K562 treated with DMSO at 1 percent for 48 hours (cell line): ENCODE data around the gene MFGE8. TPM values are rescaled to one million over a fixed set of nuclear protein-coding genes. Genes with fewer than 3 reads are reported as not detected.

Experiments used
- total RNA-seq: library from RNA; unstranded; fragments of 300-600 nt; gene quantifications from 2 replicates; pipeline ENCODE4 v1.2.3, GENCODE V29; 2022; ENCODE audit warnings: low replicate concordance; ENCODE audit errors: extremely low read depth

MFGE8 gene, protein sequence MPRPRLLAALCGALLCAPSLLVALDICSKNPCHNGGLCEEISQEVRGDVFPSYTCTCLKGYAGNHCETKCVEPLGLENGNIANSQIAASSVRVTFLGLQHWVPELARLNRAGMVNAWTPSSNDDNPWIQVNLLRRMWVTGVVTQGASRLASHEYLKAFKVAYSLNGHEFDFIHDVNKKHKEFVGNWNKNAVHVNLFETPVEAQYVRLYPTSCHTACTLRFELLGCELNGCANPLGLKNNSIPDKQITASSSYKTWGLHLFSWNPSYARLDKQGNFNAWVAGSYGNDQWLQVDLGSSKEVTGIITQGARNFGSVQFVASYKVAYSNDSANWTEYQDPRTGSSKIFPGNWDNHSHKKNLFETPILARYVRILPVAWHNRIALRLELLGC
- not detected in 2 replicates for total RNA-seq

DNA sequence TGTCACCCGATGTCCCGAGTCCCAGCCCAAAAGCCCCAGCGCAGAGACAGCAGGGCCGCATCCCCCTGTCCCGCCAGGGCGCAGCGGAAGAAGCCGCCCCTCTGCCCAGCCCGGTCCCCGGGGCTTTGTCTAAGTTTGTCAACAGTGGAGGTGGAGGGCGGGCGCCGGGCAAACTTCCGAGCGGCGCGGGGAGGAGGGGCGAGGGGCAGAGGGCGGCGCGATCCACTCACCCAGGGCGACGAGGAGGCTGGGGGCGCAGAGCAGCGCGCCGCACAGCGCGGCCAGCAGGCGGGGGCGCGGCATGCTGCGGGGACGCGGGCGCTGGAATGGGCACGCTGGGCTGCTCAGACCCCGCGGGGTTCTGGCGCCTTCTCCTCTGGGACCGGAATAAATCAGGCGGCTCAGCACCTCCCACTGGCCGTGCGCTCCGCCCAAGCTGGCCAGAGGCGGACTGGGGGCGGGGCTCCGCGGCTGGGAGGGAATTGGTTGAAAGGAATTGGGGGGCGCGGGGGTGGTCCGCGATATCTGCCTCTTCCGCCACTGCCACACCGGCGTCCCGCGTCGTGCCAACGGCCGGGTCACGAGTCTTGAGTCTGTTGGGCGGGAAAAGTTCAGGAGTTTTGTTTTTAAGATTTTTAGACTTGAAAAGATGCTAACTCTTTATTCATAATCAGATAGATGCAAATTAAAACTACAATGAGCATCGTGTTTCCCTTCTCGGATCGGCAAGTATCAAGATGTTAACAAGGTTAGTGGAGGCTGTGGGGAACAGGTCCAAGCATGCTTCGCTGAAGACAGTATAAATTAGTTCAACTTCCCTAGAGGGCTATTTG is at the start of gene MFGE8:
Gene MFGE8 (minus strand): TSS at position 363 of the 833 bp plus-strand sequence. CDS start 60 bp downstream, at position 303.

DNA sequence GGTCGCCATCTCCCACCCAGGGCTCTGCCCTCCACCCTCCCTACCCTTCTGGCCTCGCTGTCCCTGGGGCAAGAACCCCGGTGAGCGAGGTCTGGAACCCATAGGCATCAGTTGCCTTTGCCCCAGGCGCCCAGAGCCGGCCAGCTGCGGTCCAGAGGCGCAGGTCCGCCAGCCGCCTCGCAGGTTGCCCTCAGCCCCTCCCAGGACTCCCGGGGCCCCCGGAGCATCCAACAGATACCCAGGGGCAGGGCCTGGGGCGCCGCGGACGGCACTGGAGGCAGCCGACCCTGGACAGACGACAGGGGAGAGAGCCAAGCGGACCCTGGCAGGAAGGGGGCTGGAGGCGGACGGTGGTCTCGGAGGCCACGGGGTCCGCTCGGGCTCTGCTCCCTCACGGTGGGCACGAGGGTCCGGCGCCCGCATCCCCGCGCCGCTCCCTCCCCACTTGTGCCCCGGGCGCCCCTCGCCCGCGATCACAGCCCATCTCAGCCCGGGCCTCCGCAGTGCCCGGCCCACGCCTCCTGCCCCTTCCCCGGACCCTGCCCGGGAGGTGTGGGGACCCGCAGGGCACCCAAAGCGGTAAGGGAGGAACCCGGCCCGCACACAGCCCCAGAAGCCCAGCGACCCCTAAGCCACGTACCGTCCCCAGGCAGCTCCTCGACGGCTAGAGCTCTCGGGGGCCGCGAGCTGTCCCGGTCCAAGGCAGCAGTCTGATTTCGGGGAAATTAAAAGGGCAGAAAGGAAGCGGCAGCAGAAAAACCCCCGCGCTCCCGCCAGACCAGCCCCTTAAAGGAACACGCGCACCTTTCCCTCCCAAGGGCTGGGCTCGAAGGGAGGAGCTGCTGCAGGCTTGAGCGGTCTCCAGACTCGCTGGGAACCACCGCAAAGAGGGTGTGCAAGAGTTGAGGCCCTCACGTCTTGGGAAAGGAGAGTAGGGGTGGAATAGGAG is 18.1 kb downstream of the MFGE8 start, which contains the start of gene HAPLN3:
Gene HAPLN3 (minus strand): TSS at position 726 of the 949 bp plus-strand sequence. CDS start 8,246 bp downstream, outside the sequence.

Other genes with a start within 250 kb of the MFGE8 start
- gene ACAN, start 109.9 kb downstream of the MFGE8 start, total RNA-seq: not detected in 2 replicates
- not detected in 2 replicates for gene HAPLN3, start 17.8 kb downstream of the MFGE8 start, total RNA-seq
- gene ABHD2, start 175.1 kb upstream of the MFGE8 start, total RNA-seq: not detected in 2 replicates